Prostate gland (tissue), 2 donors: ENCODE results near the gene FHIP2A. TPM values are rescaled to one million over a fixed set of nuclear protein-coding genes. Genes with fewer than 3 reads are reported as not detected.

ENCODE experiments used
- DNase-seq: peaks from one replicate; pipeline ENCODE4 v3.0.0-alpha.2; 2019; ENCODE audit warnings: low spot score
- H3K27ac ChIP-seq, 2 donors: fragments of 200-600 bp; sonication (generic); 2 replicates each; pipeline ENCODE4 v1.5.1; 2017 to 2019
- H3K27me3 ChIP-seq: fragments of 200-600 bp; sonication (generic); replicated peaks from 2 replicates; pipeline ENCODE4 v1.5.1; 2019; ENCODE audit not compliant: insufficient read depth
- H3K36me3 ChIP-seq, 2 donors: fragments of 200-600 bp; sonication (generic); 1 replicate in 1 of 2; 2 replicates in 1 of 2; pipeline versions ENCODE4 v1.5.1 to v1.8.1; 2017 to 2019
- H3K4me1 ChIP-seq: fragments of 200-600 bp; sonication (generic); replicated peaks from 2 replicates; pipeline ENCODE4 v1.5.1; 2019
- H3K4me3 ChIP-seq, 2 donors: fragments of 200-600 bp; sonication (generic); 2 replicates each; pipeline ENCODE4 v1.5.1; 2017 to 2019
- H3K9me3 ChIP-seq: fragments of 200-600 bp; sonication (generic); 2 replicates; pipeline ENCODE4 v1.5.1; 2017
- POLR2A ChIP-seq: fragments of 450-650 bp; IDR thresholded peaks from one replicate; pipeline ENCODE4 v1.6.1; 2016; ENCODE audit warnings: antibody characterized with exemption, mild to moderate bottlenecking
- POLR2AphosphoS5 ChIP-seq: sonication (generic); formaldehyde crosslinking; IDR thresholded peaks from one replicate; pipeline ENCODE4 v1.6.1; 2017; ENCODE audit warnings: antibody characterized with exemption
- WGBS: methylation state at CpG from one replicate; pipeline ENCODE4 v1.1.5; 2018; 5-methylcytosine and 5-hydroxymethylcytosine counted together
- intact Hi-C: fragments of 100-400 bp; cut with DNase I; formaldehyde crosslinking; loops from one replicate; pipeline ENCODE4 v1.14.2; 2022
- total RNA-seq, 2 donors: library from RNA; depleted of rRNA; stranded (reverse); fragments of >200 nt; gene quantifications; one replicate each; pipeline ENCODE4 v1.1.0, GENCODE V29; 2016
- TF ChIP-seq, protein P1 (sequence below), 4 experiments: fragments of 200-600 bp in 2 of 4; fragments of 450-650 bp in 2 of 4; sonication (generic) in 2 of 4; IDR thresholded peaks; 1 replicate in 3 of 4; 2 replicates in 1 of 4; pipeline ENCODE4 v1.5.1; 2016 to 2019; ENCODE audit warnings: antibody characterized with exemption in 4 of 4, mild to moderate bottlenecking in 2 of 4, moderate library complexity in 2 of 4

FHIP2A gene
- total RNA-seq, 2 donors from 2014 or later = 22.1 to 41.0 TPM

DNA sequence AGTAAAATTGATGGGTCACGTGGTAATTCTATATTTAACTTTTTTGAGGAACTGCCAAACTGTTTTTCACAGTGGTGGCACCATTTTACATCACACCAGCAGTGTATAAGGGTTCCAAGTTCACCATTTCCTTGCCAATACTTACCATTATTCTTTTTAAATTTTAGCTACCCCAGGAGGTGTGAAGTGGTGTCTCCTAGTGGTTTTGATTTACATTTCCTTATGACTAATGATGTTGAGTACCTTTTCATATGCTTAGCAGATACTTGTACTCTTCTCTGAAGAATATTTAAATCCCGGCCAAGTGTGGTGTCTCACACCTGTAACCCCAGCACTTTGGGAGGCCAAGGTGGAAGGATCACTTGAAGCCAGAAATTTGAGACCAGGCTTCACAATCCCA lies 28.5 kb downstream of the FHIP2A start:
- no peaks in the 10 kb centered on the region for H3K27me3 ChIP-seq
- WGBS = 75% methylated on average over 2 of the region's 2 CpGs
- no peaks in the 10 kb centered on the region for H3K9me3 ChIP-seq
- H3K27ac ChIP-seq = no peak overlapping the region
- TF ChIP-seq POLR2A = no peak
- no peak for TF ChIP-seq POLR2AphosphoS5
- TF ChIP-seq, protein P1, sequence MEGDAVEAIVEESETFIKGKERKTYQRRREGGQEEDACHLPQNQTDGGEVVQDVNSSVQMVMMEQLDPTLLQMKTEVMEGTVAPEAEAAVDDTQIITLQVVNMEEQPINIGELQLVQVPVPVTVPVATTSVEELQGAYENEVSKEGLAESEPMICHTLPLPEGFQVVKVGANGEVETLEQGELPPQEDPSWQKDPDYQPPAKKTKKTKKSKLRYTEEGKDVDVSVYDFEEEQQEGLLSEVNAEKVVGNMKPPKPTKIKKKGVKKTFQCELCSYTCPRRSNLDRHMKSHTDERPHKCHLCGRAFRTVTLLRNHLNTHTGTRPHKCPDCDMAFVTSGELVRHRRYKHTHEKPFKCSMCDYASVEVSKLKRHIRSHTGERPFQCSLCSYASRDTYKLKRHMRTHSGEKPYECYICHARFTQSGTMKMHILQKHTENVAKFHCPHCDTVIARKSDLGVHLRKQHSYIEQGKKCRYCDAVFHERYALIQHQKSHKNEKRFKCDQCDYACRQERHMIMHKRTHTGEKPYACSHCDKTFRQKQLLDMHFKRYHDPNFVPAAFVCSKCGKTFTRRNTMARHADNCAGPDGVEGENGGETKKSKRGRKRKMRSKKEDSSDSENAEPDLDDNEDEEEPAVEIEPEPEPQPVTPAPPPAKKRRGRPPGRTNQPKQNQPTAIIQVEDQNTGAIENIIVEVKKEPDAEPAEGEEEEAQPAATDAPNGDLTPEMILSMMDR (IDR thresholded peaks at IDR 0.05) = no peak
- H3K4me1 ChIP-seq = no peaks in the 10 kb centered on the region
- H3K4me3 ChIP-seq = no peak overlapping the region
- H3K36me3 ChIP-seq = peaks cover 0 to 4% of the 10 kb centered on the region in 2 donors
- no peak for DNase-seq
- intact Hi-C loops = no loop called here

DNA sequence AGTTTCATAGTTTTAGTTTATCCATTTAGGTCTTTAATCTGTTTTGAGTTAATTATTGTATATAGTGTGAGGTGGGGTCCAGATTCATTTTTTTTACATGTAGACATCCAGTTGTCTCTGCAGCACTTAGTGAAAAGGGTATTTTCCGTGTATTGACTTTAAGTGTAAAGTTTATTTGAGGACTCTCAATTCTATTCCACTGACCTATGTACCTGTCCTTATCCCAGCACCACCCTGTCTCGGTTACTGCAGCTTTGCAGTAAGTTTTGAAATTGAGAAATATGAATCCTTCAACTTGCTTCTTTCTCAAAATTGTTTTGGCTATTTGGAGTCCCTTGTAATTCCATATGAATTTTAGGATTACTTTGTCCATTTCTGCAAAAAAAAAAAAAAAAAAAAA lies 29.8 kb downstream of the FHIP2A start:
- intact Hi-C loops = no loop called here
- Histone ChIP-seq H3K4me3 (no peak overlapping the region), H3K36me3 (no peaks in the 10 kb centered on the region), H3K4me1 (no peaks in the 10 kb centered on the region), H3K9me3 (no peaks in the 10 kb centered on the region), H3K27ac (no peak overlapping the region), H3K27me3 (no peaks in the 10 kb centered on the region)
- no peak for DNase-seq
- WGBS = 97% methylated on average over 2 of the region's 2 CpGs
- TF ChIP-seq, protein P1 (IDR thresholded peaks at IDR 0.05) = no peak
- TF ChIP-seq POLR2A = no peak
- TF ChIP-seq POLR2AphosphoS5 = no peak

DNA sequence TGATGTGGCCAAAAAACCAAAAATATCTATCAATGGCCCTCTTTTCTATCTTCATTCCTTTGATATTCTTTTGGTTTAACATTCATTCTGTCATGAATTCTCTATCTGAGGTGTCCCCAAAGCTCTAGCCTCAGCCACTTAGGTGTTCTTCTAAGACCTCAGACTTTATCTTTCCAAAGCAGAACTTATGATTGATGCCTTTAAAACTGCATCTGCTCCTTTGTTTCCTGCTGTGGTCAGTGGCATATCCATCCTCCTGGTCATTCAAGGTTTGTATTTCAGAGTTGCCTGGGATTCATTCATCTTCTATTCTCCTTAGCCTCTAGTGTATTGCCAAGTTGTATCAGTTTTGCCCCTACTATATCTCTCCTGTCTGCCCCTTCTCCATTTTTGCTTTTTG lies 30.6 kb downstream of the FHIP2A start:
- intact Hi-C loops = no loop called here
- DNase-seq = no peak
- TF ChIP-seq, protein P1 (IDR thresholded peaks at IDR 0.05) = no peak
- TF ChIP-seq POLR2A (no peak), POLR2AphosphoS5 (no peak)
- H3K27ac ChIP-seq = no peak overlapping the region
- H3K9me3 ChIP-seq = no peaks in the 10 kb centered on the region
- H3K4me1 ChIP-seq = no peaks in the 10 kb centered on the region
- H3K27me3 ChIP-seq = no peaks in the 10 kb centered on the region
- H3K4me3 ChIP-seq = no peak overlapping the region
- no peaks in the 10 kb centered on the region for H3K36me3 ChIP-seq

DNA sequence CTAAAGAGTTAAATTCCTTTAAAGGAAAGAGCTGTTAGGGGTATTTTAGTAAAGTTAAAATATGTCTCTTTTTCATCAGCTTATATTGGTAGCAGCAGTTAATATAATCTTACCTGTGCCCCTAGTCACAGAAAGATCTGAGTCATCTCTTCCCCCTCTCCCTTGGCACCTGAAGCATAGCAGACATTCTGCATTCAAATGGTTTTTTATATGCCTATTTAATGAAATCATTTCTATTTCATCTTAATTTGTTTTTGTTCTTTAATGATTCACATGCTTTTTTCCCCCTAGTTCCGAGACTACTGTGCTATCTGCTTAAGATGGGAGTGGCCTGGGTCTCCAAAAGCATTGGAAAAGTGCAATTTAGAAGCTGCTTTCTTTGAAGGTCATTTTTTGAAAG lies 33.3 kb downstream of the FHIP2A start:
- TF ChIP-seq POLR2A (no peak), POLR2AphosphoS5 (no peak)
- TF ChIP-seq, protein P1 (IDR thresholded peaks at IDR 0.05) = no peak
- Histone ChIP-seq H3K27ac (no peak overlapping the region), H3K27me3 (no peaks in the 10 kb centered on the region), H3K36me3 (no peaks in the 10 kb centered on the region), H3K9me3 (no peaks in the 10 kb centered on the region), H3K4me1 (no peaks in the 10 kb centered on the region), H3K4me3 (no peak overlapping the region)
- intact Hi-C loops = no loop called here
- no peak for DNase-seq
- 90% methylated on average over 1 of the region's 1 CpG for WGBS

DNA sequence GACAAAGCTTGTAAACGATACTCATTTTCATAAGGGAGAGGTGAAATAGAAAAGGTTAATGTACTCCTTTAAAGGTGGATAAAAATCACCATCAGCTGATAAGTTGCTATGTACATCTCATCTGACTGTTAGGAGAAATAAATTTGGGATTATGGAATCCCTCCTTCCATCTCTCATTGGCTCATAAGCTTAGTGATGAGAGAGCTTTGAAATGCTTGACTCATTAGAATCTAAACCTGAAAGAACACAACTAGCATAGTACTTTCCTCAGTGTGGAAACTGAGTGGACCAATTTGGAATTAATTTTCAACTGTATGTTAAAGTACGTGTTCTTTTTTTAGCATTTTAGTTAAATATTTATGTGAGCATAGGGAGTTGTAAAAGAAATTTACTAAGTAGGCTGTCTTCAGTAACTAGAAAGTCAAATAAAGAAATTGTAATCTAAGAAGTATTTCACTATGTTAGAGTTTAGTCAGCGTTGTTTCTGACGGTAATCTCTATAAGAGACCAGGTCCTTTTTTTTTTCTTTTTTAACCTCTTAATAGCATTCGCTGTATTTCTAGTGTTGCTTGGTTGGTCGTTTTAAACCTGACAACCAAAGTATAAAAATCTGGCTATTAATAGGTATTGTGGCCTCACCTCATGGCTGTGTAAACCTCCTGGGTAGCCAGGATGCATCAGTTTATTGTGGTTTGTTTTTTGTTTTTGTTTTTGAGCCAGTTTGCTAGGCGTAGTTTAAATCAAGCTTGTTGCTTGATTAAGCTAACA lies 34.4 kb downstream of the FHIP2A start:
- TF ChIP-seq, protein P1 (IDR thresholded peaks at IDR 0.05) = no peak
- TF ChIP-seq POLR2A (no peak), POLR2AphosphoS5 (no peak)
- no peaks in the 10 kb centered on the region for H3K36me3 ChIP-seq
- no peaks in the 10 kb centered on the region for H3K4me1 ChIP-seq
- no peaks in the 10 kb centered on the region for H3K27me3 ChIP-seq
- intact Hi-C loops = no loop called here
- no peak overlapping the region for H3K4me3 ChIP-seq
- WGBS = 67% methylated on average over 7 of the region's 7 CpGs
- H3K27ac ChIP-seq = no peak overlapping the region
- no peaks in the 10 kb centered on the region for H3K9me3 ChIP-seq
- no peak for DNase-seq
